Lung (tissue), 12 donors: Measurements from ENCODE around the gene PLEKHA3. TPM values are rescaled to one million over a fixed set of nuclear protein-coding genes. Genes with fewer than 3 reads are reported as not detected.
A peak's percentile ranks its signal among the peaks of the same experiment; 100 is the strongest.

Experiments used
- ATAC-seq: fragments of 200-7000 bp; cut with Tn5 transposase; one replicate; pipeline ENCODE4 v1.9.1; 2020; ENCODE audit warnings: moderate number of reproducible peaks; ENCODE audit not compliant: insufficient read depth, low FRiP score
- DNase-seq, 3 donors: peaks; one replicate each; pipeline ENCODE4 v3.0.0-alpha.2; 2013 to 2017
- H3K27ac ChIP-seq, 2 donors: one replicate each; pipeline ENCODE4 v1.5.1; 2013; ENCODE audit warnings: mild to moderate bottlenecking in 2 of 2, moderate library complexity in 2 of 2, control low read depth in 1 of 2, inconsistent platforms in 1 of 2, low read depth in 1 of 2, low read length in 1 of 2
- H3K27me3 ChIP-seq, 3 donors: one replicate each; pipeline ENCODE4 v1.5.1; 2013; ENCODE audit warnings: low read length in 2 of 3; ENCODE audit not compliant: control insufficient read depth in 3 of 3, insufficient read depth in 3 of 3
- H3K36me3 ChIP-seq, 4 donors: one replicate each; pipeline ENCODE4 v1.5.1; 2013; ENCODE audit warnings: low read length in 4 of 4, mild to moderate bottlenecking in 1 of 4, moderate library complexity in 1 of 4; ENCODE audit not compliant: control insufficient read depth in 4 of 4, insufficient read depth in 4 of 4
- H3K4me1 ChIP-seq, 5 donors: one replicate each; pipeline ENCODE4 v1.5.1; 2013; ENCODE audit warnings: low read length in 5 of 5, mild to moderate bottlenecking in 2 of 5, moderate library complexity in 1 of 5; ENCODE audit not compliant: control insufficient read depth in 5 of 5, insufficient read depth in 5 of 5
- H3K4me3 ChIP-seq: one replicate; pipeline ENCODE4 v1.5.1; 2013; ENCODE audit warnings: mild to moderate bottlenecking, control low read depth, moderate library complexity
- H3K9ac ChIP-seq, 2 donors: one replicate each; pipeline ENCODE4 v1.5.1; 2013; ENCODE audit warnings: low read length in 2 of 2, control low read depth in 1 of 2; ENCODE audit not compliant: insufficient read depth in 1 of 2
- H3K9me3 ChIP-seq, 4 donors: one replicate each; pipeline ENCODE4 v1.5.1; 2013; ENCODE audit warnings: low read length in 3 of 4, mild to moderate bottlenecking in 1 of 4, moderate library complexity in 1 of 4; ENCODE audit not compliant: control insufficient read depth in 4 of 4, insufficient read depth in 3 of 4
- CTCF ChIP-seq: IDR thresholded peaks from 2 replicates; pipeline ENCODE4 v1.5.1; 2012; ENCODE audit warnings: mild to moderate bottlenecking; ENCODE audit errors: control extremely low read depth, extremely low read depth
- WGBS, 2 donors: extraction: QIAGEN DNeasy Blood & Tissue Kit; methylation state at CpG; one replicate each; pipeline ENCODE4 v1.1.7; 2013; 5-methylcytosine and 5-hydroxymethylcytosine counted together
- polyA plus RNA-seq, 2 donors: library from polyadenylated mRNA; stranded (reverse); fragments of 200-250 nt; gene quantifications; one replicate each; pipeline ENCODE4 v1.2.1, GENCODE V29; 2013
- total RNA-seq, 2 donors: library from RNA; depleted of rRNA in 1 of 2; stranded (reverse); fragments of >200 nt in 1 of 2; gene quantifications; one replicate each; pipeline ENCODE4 v1.2.1, GENCODE V29; 2014 to 2021
- donor health status: control.
- donor health status: control.
- donor health status: Bipolar disorder and iron deficiency.
- donor health status: healthy.
- donor health status: DM: yes; HTN: yes; CAD: no.

The PLEKHA3 gene
- total and polyA plus RNA-seq, 4 donors, result 2.8 to 23.7 (median 12.3) TPM

- Histone ChIP-seq H3K9ac (no peak overlapping the region), H3K9me3 (no peaks in the 10 kb centered on the region), H3K27ac (no peak overlapping the region), H3K4me3 (no peak overlapping the region), H3K36me3 (peaks cover 0 to 16% (median under 1%) of the 10 kb centered on the region in 4 donors), H3K4me1 (peaks cover 0 to 12% (median 6%) of the 10 kb centered on the region in 5 donors), H3K27me3 (no peaks in the 10 kb centered on the region)
- WGBS, 2 donors, result 96 to 100% methylated on average over 2 of the region's 2 CpGs
- ATAC-seq, result no peak
- no peak for DNase-seq
- no peak for TF ChIP-seq CTCF
These were observed 6.9 kb upstream of the PLEKHA3 start for GRCh38 chr2:178473373-178473772.

- TF ChIP-seq CTCF, result no peak
- DNase-seq (peak in 2 of 3 donors; percentile 21 to 30), ATAC-seq (no peak)
- Histone ChIP-seq H3K9me3 (no peaks in the 10 kb centered on the region), H3K4me1 (peaks cover 0 to 12% (median 6%) of the 10 kb centered on the region in 5 donors), H3K27ac (no peak overlapping the region), H3K36me3 (peaks cover 0 to 11% (median 0%) of the 10 kb centered on the region in 4 donors), H3K27me3 (no peaks in the 10 kb centered on the region), H3K9ac (no peak overlapping the region), H3K4me3 (no peak overlapping the region)
- WGBS, 2 donors, result 69 to 81% methylated on average over 4 of the region's 4 CpGs
These were observed 6.3 kb upstream of the PLEKHA3 start for GRCh38 chr2:178473931-178474330.

GRCh38 chr2:178474560-178474959, 5.7 kb upstream of the PLEKHA3 start:
- ATAC-seq (no peak), DNase-seq (no peak)
- Histone ChIP-seq H3K4me3 (no peak overlapping the region), H3K9me3 (no peaks in the 10 kb centered on the region), H3K27me3 (no peaks in the 10 kb centered on the region), H3K4me1 (peaks cover 0 to 18% (median 7%) of the 10 kb centered on the region in 5 donors), H3K9ac (no peak overlapping the region), H3K36me3 (peaks cover 0 to 5% (median 0%) of the 10 kb centered on the region in 4 donors), H3K27ac (no peak overlapping the region)
- 95 to 98% methylated on average over 5 of the region's 5 CpGs for WGBS, 2 donors
- TF ChIP-seq CTCF, result no peak

GRCh38 chr2:178476477-178476876, 3.8 kb upstream of the PLEKHA3 start:
- no peak for DNase-seq
- peaks cover 0 to 26% (median 13%) of the 10 kb centered on the region in 5 donors for H3K4me1 ChIP-seq
- no peaks in the 10 kb centered on the region for H3K27me3 ChIP-seq
- H3K9ac ChIP-seq, result no peak overlapping the region
- H3K36me3 ChIP-seq, result peaks cover 0 to 2% (median 0%) of the 10 kb centered on the region in 4 donors
- no peak for TF ChIP-seq CTCF
- no peak for ATAC-seq
- no peaks in the 10 kb centered on the region for H3K9me3 ChIP-seq
- no peak overlapping the region for H3K27ac ChIP-seq
- no peak overlapping the region for H3K4me3 ChIP-seq
